ENCODE results near the gene JAKMIP2. TPM values are rescaled to one million over a fixed set of nuclear protein-coding genes. Genes with fewer than 3 reads are reported as not detected.

The JAKMIP2 gene
- polyA plus RNA-seq, 1 donor from 2014 or later = 46.3 TPM

GRCh38 chr5:147552897-147553296 lies 229.6 kb downstream of the JAKMIP2 start:
- Histone ChIP-seq H3K27ac (ENCODE audit: low read length) (no peak overlapping the region), H3K36me3 (ENCODE audit: insufficient read depth, low read length) (no peaks in the 10 kb centered on the region), H3K9ac (ENCODE audit: low read length) (no peak overlapping the region), H3F3A (ENCODE audit: insufficient read depth, low read length, poor library complexity, severe bottlenecking) (no peaks in the 10 kb centered on the region), H3K9me2 (ENCODE audit: insufficient read depth, low read length) (no peaks in the 10 kb centered on the region), H3K9me3 (ENCODE audit: low read length) (no peaks in the 10 kb centered on the region), H3K79me2 (replicated peaks; ENCODE audit: insufficient read depth, low read length) (no peaks in the 10 kb centered on the region), H3K4me3 (ENCODE audit: low read length) (no peak overlapping the region), H2AFZ (ENCODE audit: low read depth, low read length) (no peak overlapping the region), H3K4me2 (ENCODE audit: low read length) (no peak overlapping the region), H3K27me3 (ENCODE audit: insufficient read depth, low read depth, low read length) (no peaks in the 10 kb centered on the region), H4K20me1 (ENCODE audit: insufficient read depth) (no peaks in the 10 kb centered on the region)
- TF ChIP-seq REST (IDR thresholded peaks at IDR 0.05; ENCODE audit: borderline replicate concordance) (no peak), RAD21 (conservative IDR thresholded peaks at IDR 0.05) (no peak), EP300 (conservative IDR thresholded peaks at IDR 0.05; ENCODE audit: poor library complexity, severe bottlenecking) (no peak), CTCF (IDR thresholded peaks at IDR 0.05; ENCODE audit: poor library complexity, severe bottlenecking) (no peak)

- no peaks in the 10 kb centered on the region for H3K36me3 ChIP-seq (ENCODE audit: insufficient read depth, low read length)
- H3K27me3 ChIP-seq (ENCODE audit: insufficient read depth, low read depth, low read length) = no peaks in the 10 kb centered on the region
- no peak overlapping the region for H3K4me3 ChIP-seq (ENCODE audit: low read length)
- no peak overlapping the region for H3K4me2 ChIP-seq (ENCODE audit: low read length)
- H3K9ac ChIP-seq (ENCODE audit: low read length) = no peak overlapping the region
- H4K20me1 ChIP-seq (ENCODE audit: insufficient read depth) = no peaks in the 10 kb centered on the region
- H2AFZ ChIP-seq (ENCODE audit: low read depth, low read length) = no peak overlapping the region
- H3K9me2 ChIP-seq (ENCODE audit: insufficient read depth, low read length) = no peaks in the 10 kb centered on the region
- no peaks in the 10 kb centered on the region for H3K79me2 ChIP-seq (replicated peaks; ENCODE audit: insufficient read depth, low read length)
- no peak overlapping the region for H3K27ac ChIP-seq (ENCODE audit: low read length)
- H3F3A ChIP-seq (ENCODE audit: insufficient read depth, low read length, poor library complexity, severe bottlenecking) = no peaks in the 10 kb centered on the region
- H3K9me3 ChIP-seq (ENCODE audit: low read length) = no peaks in the 10 kb centered on the region
- TF ChIP-seq CTCF (IDR thresholded peaks at IDR 0.05; ENCODE audit: poor library complexity, severe bottlenecking) (no peak), EZH2 (IDR thresholded peaks at IDR 0.05; ENCODE audit: borderline replicate concordance, insufficient read depth, low read length, poor library complexity, severe bottlenecking) (no peak), TAF1 (IDR thresholded peaks at IDR 0.05; ENCODE audit: low read depth) (no peak), REST (IDR thresholded peaks at IDR 0.05; ENCODE audit: borderline replicate concordance) (no peak), MXI1 (conservative IDR thresholded peaks at IDR 0.05; ENCODE audit: poor library complexity, severe bottlenecking) (no peak), EP300 (conservative IDR thresholded peaks at IDR 0.05; ENCODE audit: poor library complexity, severe bottlenecking) (no peak), POLR2AphosphoS5 (IDR thresholded peaks at IDR 0.05) (no peak), SMC3 (conservative IDR thresholded peaks at IDR 0.05; ENCODE audit: poor library complexity) (no peak)
Measured at GRCh38 chr5:147551677-147552076, 230.9 kb downstream of the JAKMIP2 start.
